HG03060 (cell line): ENCODE measurements around the gene HPCAL1.

ENCODE experiments used
- ATAC-seq: cut with Tn5 transposase; IDR thresholded peaks from one replicate; pipeline ENCODE4 v1.9.1; 2021; ENCODE audit warnings: low read depth, moderate number of reproducible peaks; ENCODE audit not compliant: unreplicated experiment

HPCAL1 gene

DNA sequence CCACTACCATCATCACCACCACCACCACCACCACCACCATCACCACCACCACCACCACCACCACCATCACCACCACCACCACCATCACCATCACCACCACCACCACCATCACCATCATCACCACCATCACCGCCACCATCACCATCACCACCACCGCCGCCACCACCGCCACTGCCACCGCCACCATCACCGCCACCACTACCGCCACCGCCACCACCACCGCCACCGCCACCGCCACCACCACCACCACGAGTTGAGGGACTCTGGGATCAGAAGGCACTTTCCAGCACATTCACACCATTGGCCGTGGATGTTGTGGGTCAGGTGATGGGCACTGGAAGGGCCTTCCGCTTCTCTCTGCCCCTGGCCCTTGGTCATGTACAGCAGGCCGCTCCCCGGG is 96.7 kb downstream of the HPCAL1 start:
- ATAC-seq = no peak

DNA sequence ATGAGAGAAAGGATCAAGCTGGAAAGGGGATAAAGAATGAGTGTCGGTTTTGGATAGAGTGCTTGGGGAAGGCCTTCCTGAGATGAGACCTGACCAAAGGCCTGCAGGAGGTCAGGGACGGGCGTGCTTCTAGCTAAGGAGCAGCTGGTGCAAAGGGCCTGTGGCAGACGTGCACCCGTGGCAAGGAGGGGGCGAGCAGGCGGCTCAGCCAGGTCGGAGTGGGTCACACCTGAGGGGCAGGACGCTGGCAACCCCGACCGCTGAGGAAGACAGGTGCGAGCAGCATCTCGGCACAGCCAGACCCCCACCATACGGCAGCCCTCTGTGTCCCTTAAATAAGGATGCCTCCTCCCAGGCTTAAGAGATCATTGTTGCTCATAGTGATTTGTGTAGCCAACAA is 97.3 kb downstream of the HPCAL1 start:
- ATAC-seq = no peak

DNA sequence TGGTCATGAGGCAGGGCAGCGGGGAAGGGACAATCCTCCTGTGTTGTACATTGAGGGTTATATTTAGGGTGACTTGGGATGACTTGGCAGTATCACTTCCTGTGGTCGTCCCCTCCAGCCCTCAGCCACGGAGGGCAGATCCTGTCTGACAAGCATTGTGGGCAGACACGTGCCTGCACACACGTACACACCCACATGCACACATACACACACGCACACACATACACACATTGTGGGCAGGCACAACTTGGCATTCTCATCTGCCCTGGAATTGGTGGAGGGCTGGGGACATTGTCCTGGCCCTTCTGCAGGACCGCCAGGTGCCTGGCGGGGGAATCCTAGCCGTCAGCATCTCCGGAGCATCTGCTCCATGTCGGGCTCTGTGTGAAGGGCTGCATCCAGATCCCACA is 97.9 kb downstream of the HPCAL1 start:
- no peak for ATAC-seq

DNA sequence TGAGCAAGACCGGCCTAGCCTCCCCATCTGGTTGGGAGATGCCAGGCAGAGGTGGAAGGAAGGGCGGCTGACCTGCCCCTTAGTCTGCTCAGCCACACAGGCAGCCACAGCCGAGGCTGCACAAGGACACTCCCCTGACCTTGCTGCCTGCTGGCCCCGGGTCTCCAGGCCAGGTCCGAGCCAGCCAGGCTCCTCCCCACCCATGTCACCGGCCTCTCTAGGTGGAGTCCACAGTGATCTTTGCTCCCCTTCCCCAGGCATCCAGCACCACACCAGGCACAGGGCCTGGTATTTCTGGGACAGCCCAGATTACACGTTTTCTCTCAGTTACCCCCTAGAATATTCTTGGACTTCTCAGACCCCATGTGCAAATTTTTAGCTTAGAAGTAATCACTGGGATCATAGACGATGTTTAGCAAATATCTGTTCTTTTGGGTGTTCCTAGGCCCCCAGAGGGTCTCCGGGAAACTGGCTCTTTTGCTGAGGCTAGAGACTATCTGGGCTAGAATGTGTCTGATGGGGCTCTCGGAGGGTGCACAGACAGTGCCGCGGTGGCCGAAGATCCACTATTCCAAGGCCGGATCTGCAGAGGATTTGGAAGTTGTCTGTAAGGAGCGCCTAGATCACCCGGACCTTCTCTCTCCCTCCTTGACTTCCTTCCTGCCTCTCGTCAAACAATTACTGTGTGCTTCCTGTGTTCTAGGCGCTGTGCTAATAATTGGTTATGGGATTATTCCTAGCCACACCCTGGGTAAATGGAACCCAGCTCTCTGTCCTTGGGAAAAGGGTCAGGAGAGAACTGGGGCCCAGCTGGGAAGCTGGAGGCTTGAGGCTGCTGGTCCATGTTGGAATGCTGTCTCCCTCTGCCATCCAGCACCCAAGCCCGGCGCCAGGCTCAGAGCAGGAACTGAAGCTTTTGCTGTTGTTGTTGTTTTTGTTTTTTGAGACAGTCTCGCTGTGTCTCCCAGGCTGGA is 98.6 kb downstream of the HPCAL1 start:
- no peak for ATAC-seq

DNA sequence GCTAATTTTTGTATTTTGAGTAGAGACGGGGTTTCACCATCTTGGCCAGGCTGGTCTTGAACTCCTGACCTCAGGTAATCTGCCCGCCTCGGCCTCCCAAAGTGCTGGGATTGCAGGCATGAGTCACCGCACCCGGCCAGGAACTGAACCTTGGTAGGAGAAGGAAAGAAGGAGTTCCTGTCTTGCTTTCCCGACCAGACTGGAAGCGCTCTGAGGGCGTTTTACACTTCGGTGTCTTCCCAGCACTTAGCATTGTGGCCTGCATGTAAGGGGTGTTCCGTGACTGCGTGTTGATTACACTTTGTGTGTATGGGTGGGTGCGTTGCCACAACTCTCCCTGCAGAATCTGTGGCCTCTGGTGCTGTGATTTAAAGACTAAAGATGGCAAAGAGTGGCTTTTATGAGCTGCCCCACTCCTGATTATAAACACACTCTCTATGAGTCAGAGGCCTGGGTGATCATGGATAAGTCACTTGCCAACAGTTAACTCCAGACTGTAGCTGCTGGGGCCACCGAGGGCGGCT is 99.4 kb downstream of the HPCAL1 start:
- no peak for ATAC-seq

DNA sequence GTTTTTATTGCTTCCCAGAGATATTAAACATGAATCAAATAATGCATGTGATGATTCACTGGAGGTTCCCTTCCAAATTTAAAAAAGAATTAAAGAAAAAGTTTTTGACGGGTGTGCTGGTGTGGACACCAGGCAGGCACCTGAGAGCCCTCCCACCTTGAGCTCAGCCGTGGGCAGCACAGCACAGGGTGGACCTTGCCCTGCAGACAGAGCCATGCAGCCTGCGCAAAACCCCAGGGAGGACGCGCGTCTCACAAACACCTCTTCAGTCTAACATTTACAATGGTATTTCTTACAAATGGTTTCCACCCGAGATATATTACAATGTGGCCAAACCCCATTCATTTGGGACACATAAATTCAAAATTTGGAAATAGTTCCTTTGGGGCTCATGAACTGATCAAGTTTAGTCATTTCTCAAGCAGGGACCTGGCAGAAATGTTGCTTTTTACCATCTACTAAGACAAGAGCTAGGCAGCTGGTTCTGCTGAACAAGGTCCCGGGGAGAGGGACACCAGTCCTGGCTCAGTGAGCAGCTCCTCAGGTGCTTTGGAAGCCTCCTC is 100.0 kb downstream of the HPCAL1 start:
- no peak for ATAC-seq

DNA sequence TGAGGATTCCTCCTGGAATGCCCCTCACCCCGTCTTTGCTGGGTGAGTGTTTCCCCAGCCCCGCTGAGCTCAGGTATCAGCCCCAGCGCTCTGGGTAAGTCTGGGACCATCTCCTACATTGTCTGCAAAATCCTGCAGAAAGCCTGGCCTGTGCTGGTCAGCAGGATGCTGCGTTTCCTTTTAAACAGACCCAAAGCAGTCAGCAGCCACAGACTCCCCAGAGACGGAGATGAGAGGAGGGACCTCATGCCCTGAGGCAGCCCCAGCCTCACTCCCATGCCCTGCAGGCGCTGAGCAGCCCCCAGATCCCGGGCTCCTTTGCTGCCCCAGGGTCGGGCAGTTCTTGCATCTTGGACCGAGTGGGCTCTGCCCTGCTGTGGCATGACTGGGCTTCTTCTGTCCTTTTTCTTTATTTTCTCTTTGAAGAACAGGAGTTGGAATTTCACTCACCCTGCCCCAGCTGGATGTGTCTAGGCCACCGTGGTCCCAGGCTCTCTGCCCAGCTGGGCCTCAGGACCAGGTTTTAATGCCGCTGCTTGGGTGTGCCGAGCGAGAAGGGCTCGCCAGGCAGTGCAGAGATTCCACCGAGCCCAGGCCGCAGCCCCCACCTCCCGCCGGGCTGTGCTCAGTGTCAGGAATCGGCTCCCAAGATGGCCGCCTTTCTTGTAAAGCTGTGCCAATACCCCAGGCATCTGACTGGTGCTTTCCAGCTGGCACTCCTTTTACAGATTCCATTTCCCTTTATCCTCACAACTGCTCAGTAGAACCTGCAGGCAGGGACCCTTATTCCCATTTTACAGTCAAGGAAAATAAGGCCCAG is 101.8 kb downstream of the HPCAL1 start:
- ATAC-seq = no peak

DNA sequence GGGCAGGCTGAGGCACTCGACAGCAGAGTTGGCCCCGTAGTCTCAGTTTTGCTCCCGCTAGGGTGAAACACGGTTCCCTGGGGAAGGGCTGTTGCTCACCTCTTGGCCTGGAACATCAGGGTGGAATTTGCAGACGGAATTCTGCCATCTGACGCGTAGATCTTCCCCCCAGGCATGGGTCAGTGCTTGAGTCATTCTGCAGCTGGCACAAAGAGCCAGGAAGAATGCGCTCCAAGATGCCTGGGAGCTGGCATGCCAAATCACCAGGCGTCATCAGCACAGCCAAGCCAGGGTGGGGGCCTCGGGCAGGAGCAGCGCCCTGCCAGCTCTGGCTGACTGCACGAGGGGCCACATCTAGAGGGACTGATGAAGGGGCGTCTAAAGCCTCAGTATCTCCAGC is 102.7 kb downstream of the HPCAL1 start:
- no peak for ATAC-seq

DNA sequence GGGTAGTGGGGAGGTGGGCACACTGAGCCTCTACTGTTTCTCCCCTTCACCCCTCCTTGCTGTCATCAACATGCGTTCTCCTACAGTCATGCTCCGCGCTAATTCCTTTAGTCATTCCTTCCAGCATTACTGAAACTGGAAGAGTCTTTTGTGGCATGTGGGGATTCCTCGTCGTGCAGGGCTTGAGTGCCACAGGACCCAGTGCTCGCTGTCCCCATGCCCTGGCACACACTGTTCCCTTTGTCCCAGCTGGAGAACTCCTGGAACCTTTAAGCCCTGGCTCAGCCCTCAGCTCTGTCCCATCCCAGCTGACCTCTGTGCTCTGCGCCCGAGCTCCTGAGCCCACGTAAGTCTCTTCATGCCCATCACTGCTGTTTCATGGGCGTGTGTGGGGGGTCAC is 103.3 kb downstream of the HPCAL1 start:
- no peak for ATAC-seq

DNA sequence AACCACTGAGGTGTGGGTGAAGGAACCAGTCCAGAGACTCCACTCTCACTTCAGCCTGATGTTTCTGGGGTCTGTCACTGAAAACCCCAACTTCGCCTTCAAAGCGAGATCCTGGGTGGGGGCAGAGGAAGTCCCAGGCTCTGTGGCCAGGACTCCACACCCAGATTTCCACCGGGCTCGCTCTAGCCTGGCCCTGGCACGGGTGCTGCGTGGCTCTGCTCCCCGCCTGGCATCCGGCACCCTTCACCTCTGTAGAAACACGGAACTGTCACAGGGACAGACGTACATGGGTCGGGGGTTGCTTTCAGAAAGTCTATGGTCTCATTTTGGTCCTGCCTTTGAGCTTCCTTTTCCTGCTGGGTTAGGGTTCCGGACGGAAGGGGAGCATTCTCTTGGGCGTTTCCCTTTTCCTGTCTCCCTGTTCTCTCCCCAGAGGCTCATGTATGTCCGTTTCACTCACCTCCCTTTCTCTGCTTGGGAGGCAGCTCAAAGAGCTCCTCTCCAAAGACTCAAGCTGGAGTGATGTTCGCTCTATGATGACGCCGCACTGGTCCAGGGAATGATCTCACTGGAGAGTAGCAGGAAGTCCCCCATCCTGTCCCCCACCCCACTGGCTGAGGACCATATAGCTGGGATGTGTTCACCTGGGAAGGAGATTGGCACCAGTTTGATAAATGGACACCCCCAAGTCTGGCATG is 103.9 kb downstream of the HPCAL1 start:
- ATAC-seq = no peak

DNA sequence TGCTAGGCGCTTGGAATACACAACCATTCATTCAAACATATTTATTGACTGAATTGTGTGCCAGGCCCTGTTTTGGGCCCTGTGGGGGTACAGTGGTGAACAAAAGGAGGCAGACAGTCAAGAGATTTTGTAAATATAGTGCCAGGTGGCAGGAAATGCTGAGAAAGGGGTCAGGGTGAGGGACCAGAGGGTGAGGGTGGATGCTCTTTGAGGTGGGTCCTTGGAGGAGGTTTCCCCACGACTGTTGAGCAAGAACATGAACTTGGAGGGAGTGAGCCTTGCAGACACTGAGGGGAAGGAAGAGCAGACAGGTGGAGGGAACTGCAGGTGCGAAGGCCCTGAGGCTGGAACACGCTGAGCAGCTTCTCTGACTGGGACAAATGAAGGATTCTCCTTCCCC is 104.7 kb downstream of the HPCAL1 start:
- ATAC-seq = no peak

DNA sequence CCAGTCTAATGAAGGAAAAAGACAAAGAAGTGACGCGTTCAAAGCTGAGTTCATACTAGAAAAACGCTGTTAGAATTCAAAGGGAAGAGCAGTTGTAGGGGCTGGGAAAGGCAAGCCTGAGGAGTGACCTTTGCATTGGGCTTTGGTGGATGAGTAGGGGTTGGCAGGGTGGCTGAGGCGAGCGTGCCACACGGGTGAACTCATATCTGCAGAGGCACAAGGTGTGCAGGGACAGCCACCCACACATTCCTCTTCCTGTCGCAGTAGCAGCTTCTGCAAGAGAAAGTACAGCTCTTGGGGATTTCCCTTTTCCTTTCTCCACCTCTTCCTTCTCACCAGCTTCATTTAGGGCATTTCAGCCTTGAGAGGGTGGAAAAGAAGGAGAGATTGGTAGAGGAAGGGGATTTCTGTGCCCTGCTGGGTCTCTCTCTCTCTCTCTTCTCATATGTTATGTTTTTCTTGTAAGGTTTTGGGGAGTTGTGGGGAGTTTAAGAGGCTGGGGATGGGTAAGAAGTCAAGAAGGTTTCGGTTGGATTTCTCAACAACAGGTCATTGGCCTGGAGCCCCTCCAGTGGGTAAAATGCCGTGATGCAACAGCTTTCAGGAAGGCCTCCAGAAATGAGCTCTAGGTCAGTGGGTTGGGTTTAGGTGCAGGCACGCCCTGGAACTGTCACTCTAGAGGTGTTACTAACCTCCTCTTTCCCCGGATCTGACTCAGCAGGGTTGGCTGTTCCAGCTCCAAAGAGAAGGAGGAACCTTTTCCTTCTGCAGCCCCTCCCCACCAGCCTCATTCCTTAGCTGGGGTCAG is 105.3 kb downstream of the HPCAL1 start:
- ATAC-seq = no peak

DNA sequence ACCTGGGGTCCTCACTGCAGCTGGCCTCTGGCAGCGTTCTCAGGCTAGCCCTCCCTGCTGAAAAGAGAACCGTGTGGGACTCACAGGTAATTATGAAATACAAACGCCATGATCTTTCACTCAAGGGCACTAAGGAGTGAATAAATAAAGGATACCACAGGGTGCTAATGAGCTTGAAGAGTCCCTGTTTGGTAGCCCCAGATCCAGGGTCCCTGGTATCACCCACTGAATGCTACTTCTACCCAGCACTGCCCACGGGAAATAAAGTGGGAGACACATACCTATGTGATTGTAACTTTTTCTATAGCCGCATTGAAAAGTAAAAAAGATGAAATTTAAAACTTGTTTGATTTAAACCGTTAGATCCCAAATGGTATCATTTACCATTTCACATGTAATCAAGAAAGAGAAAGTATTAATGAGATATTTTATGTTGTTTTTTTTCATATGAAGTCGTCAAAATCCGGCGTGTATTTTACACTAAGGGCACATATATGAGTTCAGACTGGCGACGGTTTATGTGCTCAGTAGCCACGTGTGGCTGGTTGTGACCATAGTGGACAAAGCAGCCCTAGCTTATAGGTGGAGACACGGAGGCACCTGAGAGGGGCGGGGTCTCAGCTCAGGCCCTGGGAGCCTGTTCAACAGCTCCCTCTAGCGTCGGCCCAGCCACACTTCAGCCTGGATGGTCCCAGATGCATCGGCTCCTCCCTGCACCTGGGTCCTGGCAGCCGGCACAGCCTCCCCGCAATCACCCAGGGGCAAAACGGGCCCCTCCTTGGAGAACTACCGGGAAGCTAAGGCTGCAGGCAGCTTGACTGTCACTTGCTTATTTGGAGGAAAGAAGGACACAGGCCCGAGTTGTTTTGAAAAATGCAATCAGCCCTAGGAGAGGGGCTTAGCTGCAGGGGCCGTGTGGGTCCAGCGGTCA is 106.2 kb downstream of the HPCAL1 start:
- no peak for ATAC-seq

DNA sequence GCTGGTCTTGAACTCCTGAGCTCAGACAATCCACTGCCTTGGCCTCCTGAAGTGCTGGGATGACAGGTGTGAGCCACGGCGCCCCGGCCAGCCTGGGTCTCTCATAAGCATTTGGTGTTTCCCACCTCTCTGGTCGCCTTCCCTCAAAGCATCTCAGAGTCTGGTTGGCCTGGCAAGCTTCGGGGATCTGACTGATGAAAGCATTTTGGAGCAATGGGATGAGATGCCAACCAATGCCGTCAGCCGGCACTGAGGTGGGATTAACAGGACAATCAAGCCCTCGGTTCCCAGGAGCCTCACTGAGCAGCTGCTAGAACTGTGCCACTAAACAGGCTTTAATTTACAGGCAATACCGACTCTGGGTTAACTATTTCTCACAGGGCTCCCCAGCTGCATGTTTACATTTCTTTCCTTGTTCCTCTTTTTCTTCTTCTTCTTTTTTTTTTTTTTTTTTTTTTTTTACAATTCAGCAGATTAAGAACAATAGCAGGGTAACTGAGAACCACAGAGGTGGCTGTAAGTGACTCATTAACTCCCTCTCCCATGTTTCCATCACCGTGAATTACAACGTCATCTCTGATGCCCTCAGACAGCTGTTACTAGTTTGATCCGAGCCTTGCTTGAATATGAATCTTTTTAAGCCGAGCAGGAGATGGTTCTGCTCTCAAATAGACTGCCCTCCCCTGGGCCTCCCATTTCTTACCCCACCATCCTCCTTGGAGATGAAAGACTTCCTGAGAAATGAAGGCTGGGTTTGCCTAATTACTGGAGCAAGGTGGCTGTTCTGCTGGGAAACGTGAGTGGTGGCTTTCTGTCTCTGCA is 107.5 kb downstream of the HPCAL1 start:
- ATAC-seq = peak; percentile 64

DNA sequence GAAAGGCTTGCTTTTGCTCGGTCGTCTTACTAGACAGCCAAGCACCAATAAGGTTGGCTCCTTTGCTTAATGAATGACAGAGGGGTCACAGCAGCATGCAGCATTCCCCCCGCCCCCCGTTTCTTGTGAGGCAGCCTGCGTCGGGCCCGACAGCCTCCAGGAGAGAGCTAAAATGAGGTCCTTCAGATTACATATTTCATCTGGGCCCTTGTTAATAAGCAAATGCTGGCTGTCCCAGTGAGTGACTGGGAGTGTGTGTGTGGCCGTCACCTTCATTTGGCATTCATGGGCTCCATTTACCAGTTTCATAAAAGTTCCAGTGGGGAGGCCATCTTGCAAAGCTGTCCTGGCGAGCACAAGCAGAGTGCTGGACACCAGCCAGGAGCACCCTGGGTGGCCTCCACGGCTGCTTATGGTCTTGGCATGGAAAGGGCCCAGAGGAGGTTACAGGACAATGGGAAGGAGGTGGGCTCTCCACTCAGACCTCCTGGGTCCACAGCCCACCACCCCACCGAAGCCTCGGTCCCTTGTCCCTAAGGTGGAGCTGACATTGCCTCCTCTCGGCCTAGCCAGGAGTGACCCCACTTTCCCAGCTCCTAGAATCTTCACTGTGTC is 108.2 kb downstream of the HPCAL1 start:
- no peak for ATAC-seq

DNA sequence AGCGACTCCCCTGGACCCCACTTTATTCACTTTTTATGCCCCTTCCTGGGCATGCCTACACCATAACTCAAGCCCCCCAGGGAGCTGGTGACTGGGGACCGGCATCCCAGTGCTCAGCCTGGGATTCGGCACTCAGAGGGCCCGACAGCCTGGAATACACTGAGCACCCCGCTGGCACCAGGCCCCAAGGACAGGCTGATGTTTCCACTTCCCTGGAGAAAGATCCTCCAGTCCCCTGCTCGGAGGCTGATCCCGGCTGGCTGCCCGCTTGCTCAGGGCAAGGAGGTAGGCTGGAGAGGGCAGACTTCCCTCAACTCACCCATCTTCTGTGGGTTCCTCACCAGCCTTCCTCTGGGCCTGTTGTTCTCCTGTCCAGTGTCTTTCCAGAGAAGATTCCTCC is 108.9 kb downstream of the HPCAL1 start:
- no peak for ATAC-seq

DNA sequence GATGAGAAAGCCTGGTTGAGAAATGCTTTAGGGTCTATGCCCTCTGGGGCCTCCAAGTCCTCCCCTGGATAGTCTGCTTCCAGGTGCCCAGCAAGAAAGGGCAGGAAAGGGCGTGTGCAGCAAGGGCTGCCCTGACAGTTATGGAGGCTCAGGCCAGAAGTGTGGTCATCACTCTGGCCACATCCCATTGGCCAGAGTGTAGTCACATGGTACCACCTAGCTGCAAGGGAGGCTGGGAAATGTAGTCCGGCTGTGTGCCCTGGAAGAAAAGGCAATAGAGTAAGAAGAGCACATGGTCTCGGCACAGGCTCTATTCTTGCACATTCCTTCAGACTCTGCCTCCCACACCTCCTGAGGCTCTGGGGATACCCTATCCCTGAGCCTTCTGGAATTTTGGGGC is 109.7 kb downstream of the HPCAL1 start:
- ATAC-seq = no peak
